ENCODE data around the gene ZKSCAN1. TPM values are rescaled to one million over a fixed set of nuclear protein-coding genes. Genes with fewer than 3 reads are reported as not detected.
A peak's percentile ranks its signal among the peaks of the same experiment; 100 is the strongest.

The ZKSCAN1 gene
- total RNA-seq, 1 experiment from 2014 or later = 29.8 TPM

- no peak overlapping the region for H2BK20ac ChIP-seq (ENCODE audit: low read depth, low read length, poor library complexity, severe bottlenecking)
- H3K56ac ChIP-seq (ENCODE audit: insufficient read length, low read depth, low read length) = no peak overlapping the region
- H4K5ac ChIP-seq (ENCODE audit: insufficient read length, low read depth, low read length) = no peak overlapping the region
- no peaks in the 10 kb centered on the region for H3K27me3 ChIP-seq (ENCODE audit: insufficient read depth, low read length)
- Mint-ChIP-seq H3K9me3 (peaks cover 10 to 12% of the 10 kb centered on the region in 2 experiments; a peak in 3 of 5 replicates), H3K36me3 (ENCODE audit: insufficient read depth in 1 of 3, low read depth in 3 of 3) (peaks cover 17 to 43% (median 32%) of the 10 kb centered on the region in 3 experiments; a peak in 6 of 7 replicates), H3K4me1 (peaks cover 12 to 17% of the 10 kb centered on the region in 2 experiments), H3K27me3 (ENCODE audit: low read depth) (no peaks in the 10 kb centered on the region; the same call in 1 of the 2 replicates), H3K27ac (peak overlapping the region in 2 of 3 experiments; percentile 65 to 86; a peak in 1 of 7 replicates), H3K4me3 (no peak overlapping the region)
- H3K4ac ChIP-seq (ENCODE audit: low read depth, low read length) = no peak overlapping the region
- peaks cover 4% of the 10 kb centered on the region for H3K9me3 ChIP-seq (ENCODE audit: control insufficient read depth, low read depth, low read length)
- no peak overlapping the region for H3K9ac ChIP-seq (ENCODE audit: extremely low read depth, insufficient read length, low read length)
- no peak overlapping the region for H2BK5ac ChIP-seq (ENCODE audit: insufficient read length, low read length)
- no peak overlapping the region for H2AFZ ChIP-seq (ENCODE audit: low read length)
- WGBS (ENCODE audit: extremely low coverage, insufficient read length, low lambda C conversion rate) = no CpG with 5 or more reads among the region's 7 CpGs
- no peak overlapping the region for H4K8ac ChIP-seq (replicated peaks; ENCODE audit: insufficient read length, low read depth, low read length)
- H3K79me1 ChIP-seq (ENCODE audit: insufficient read depth, low read depth, low read length, poor library complexity, severe bottlenecking) = no peaks in the 10 kb centered on the region
- no peak overlapping the region for H3K4me2 ChIP-seq (ENCODE audit: insufficient read depth, insufficient read length, low read length)
- no peak overlapping the region for H3K14ac ChIP-seq (ENCODE audit: insufficient read depth, low read length)
- H3T11ph ChIP-seq (ENCODE audit: low read length) = no peak overlapping the region
- H4K91ac ChIP-seq (ENCODE audit: insufficient read length, low read depth, low read length) = no peak overlapping the region
- no peak overlapping the region for H2AK5ac ChIP-seq (ENCODE audit: insufficient read length, low read length)
- no peak overlapping the region for H2BK12ac ChIP-seq (ENCODE audit: insufficient read length, low read depth, low read length)
- no peaks in the 10 kb centered on the region for H3K79me2 ChIP-seq (ENCODE audit: insufficient read depth, low read length)
- DNase-seq = no peak
- H3K18ac ChIP-seq (ENCODE audit: insufficient read length, low read depth, low read length) = no peak overlapping the region
- no peak overlapping the region for H2BK120ac ChIP-seq (ENCODE audit: low read depth, low read length, poor library complexity, severe bottlenecking)
- H3K23ac ChIP-seq (ENCODE audit: insufficient read length, low read depth, low read length) = no peak overlapping the region
- H3K23me2 ChIP-seq (ENCODE audit: insufficient read length, low read depth, low read length, poor library complexity, severe bottlenecking) = no peaks in the 10 kb centered on the region
- H4K20me1 ChIP-seq (ENCODE audit: control insufficient read depth, insufficient read depth, insufficient read length) = no peaks in the 10 kb centered on the region
- H3K27ac ChIP-seq (ENCODE audit: insufficient read length, low read depth, low read length) = no peak overlapping the region
- H3K4me1 ChIP-seq (ENCODE audit: insufficient read depth, low read length) = no peaks in the 10 kb centered on the region
- no peak for TF ChIP-seq CTCF (conservative IDR thresholded peaks at IDR 0.05)
- H2BK15ac ChIP-seq (ENCODE audit: low read depth, low read length) = no peak overlapping the region
Observed at GRCh38 chr7:100040575-100040974, 25.2 kb downstream of the ZKSCAN1 start.

Data from H9 (cell line).